HEK293 (cell line): Measurements from ENCODE around the gene YAE1.
A peak's percentile ranks its signal among the peaks of the same experiment; 100 is the strongest.

ENCODE experiments used
- GFI1B ChIP-seq: fragments of 450-650 bp; formaldehyde crosslinking; IDR thresholded peaks from 2 replicates; pipeline ENCODE4 v1.5.1; 2016; ENCODE audit warnings: missing biosample characterization, missing genetic modification characterization
- GLIS1 ChIP-seq: fragments of 450-650 bp; formaldehyde crosslinking; IDR thresholded peaks from 2 replicates; pipeline ENCODE4 v1.5.1; 2016; ENCODE audit warnings: missing biosample characterization, missing genetic modification characterization
- GLIS2 ChIP-seq: fragments of 450-650 bp; formaldehyde crosslinking; IDR thresholded peaks from 2 replicates; pipeline ENCODE4 v1.5.1; 2016; ENCODE audit warnings: missing biosample characterization, missing genetic modification characterization
- KLF17 ChIP-seq: fragments of 450-650 bp; formaldehyde crosslinking; IDR thresholded peaks from 2 replicates; pipeline ENCODE4 v1.5.1; 2016; ENCODE audit warnings: missing biosample characterization, missing genetic modification characterization
- KLF8 ChIP-seq: fragments of 450-650 bp; formaldehyde crosslinking; IDR thresholded peaks from 2 replicates; pipeline ENCODE4 v1.5.1; 2016; ENCODE audit warnings: missing biosample characterization, missing genetic modification characterization
- PRDM10 ChIP-seq: fragments of 450-650 bp; formaldehyde crosslinking; IDR thresholded peaks from 2 replicates; pipeline ENCODE4 v1.5.1; 2016; ENCODE audit warnings: missing biosample characterization, missing genetic modification characterization
- TCF7L2 ChIP-seq: IDR thresholded peaks from 2 replicates; pipeline ENCODE4 v1.6.1; 2011; ENCODE audit warnings: low read depth, mild to moderate bottlenecking, inconsistent platforms, low read length, moderate library complexity, borderline replicate concordance
- ZBTB44 ChIP-seq: fragments of 450-650 bp; IDR thresholded peaks from 2 replicates; pipeline ENCODE4 v1.5.1; 2018; ENCODE audit warnings: missing biosample characterization, mild to moderate bottlenecking, missing genetic modification characterization
- ZNF239 ChIP-seq: fragments of 450-650 bp; formaldehyde crosslinking; IDR thresholded peaks from 2 replicates; pipeline ENCODE4 v1.5.1; 2016; ENCODE audit warnings: missing biosample characterization, missing genetic modification characterization
- ZNF433 ChIP-seq: fragments of 450-650 bp; formaldehyde crosslinking; IDR thresholded peaks from 2 replicates; pipeline ENCODE4 v1.5.1; 2016; ENCODE audit warnings: missing biosample characterization, missing genetic modification characterization, low read depth
- ZNF48 ChIP-seq: fragments of 450-650 bp; formaldehyde crosslinking; IDR thresholded peaks from 2 replicates; pipeline ENCODE4 v1.5.1; 2016; ENCODE audit warnings: missing biosample characterization, missing genetic modification characterization
- ZNF600 ChIP-seq: fragments of 450-650 bp; formaldehyde crosslinking; IDR thresholded peaks from 2 replicates; pipeline ENCODE4 v1.5.1; 2016; ENCODE audit warnings: missing biosample characterization, missing genetic modification characterization
- ZNF692 ChIP-seq: fragments of 450-650 bp; formaldehyde crosslinking; IDR thresholded peaks from 2 replicates; pipeline ENCODE4 v1.5.1; 2016; ENCODE audit warnings: missing biosample characterization, missing genetic modification characterization
- ZNF707 ChIP-seq: fragments of 450-650 bp; formaldehyde crosslinking; IDR thresholded peaks from 2 replicates; pipeline ENCODE4 v1.5.1; 2016; ENCODE audit warnings: missing biosample characterization, missing genetic modification characterization
- ZNF777 ChIP-seq: fragments of 450-650 bp; formaldehyde crosslinking; IDR thresholded peaks from 2 replicates; pipeline ENCODE4 v1.5.1; 2017; ENCODE audit warnings: missing biosample characterization, missing genetic modification characterization, borderline replicate concordance
- ZNF791 ChIP-seq: fragments of 450-650 bp; formaldehyde crosslinking; IDR thresholded peaks from 2 replicates; pipeline ENCODE4 v1.5.1; 2016; ENCODE audit warnings: missing biosample characterization, missing genetic modification characterization
- ZSCAN23 ChIP-seq: fragments of 450-650 bp; formaldehyde crosslinking; IDR thresholded peaks from 2 replicates; pipeline ENCODE4 v1.5.1; 2016; ENCODE audit warnings: missing biosample characterization, missing genetic modification characterization
- TF ChIP-seq, protein P1 (sequence below): fragments of 450-650 bp; formaldehyde crosslinking; IDR thresholded peaks from 2 replicates; pipeline ENCODE4 v1.5.1; 2016; ENCODE audit warnings: missing biosample characterization, missing genetic modification characterization
- TF ChIP-seq, protein P2 (sequence below): fragments of 450-650 bp; formaldehyde crosslinking; IDR thresholded peaks from 2 replicates; pipeline ENCODE4 v1.5.1; 2016; ENCODE audit warnings: missing biosample characterization, missing genetic modification characterization
- TF ChIP-seq, protein P3 (sequence below): fragments of 450-650 bp; formaldehyde crosslinking; conservative IDR thresholded peaks from 2 replicates; pipeline ENCODE4 v1.5.1; 2016; ENCODE audit warnings: low read depth, missing biosample characterization, missing genetic modification characterization
- TF ChIP-seq, protein P4 (sequence below): fragments of 450-650 bp; formaldehyde crosslinking; IDR thresholded peaks from 2 replicates; pipeline ENCODE4 v1.5.1; 2016; ENCODE audit warnings: missing biosample characterization, missing genetic modification characterization, borderline replicate concordance

The YAE1 gene

DNA sequence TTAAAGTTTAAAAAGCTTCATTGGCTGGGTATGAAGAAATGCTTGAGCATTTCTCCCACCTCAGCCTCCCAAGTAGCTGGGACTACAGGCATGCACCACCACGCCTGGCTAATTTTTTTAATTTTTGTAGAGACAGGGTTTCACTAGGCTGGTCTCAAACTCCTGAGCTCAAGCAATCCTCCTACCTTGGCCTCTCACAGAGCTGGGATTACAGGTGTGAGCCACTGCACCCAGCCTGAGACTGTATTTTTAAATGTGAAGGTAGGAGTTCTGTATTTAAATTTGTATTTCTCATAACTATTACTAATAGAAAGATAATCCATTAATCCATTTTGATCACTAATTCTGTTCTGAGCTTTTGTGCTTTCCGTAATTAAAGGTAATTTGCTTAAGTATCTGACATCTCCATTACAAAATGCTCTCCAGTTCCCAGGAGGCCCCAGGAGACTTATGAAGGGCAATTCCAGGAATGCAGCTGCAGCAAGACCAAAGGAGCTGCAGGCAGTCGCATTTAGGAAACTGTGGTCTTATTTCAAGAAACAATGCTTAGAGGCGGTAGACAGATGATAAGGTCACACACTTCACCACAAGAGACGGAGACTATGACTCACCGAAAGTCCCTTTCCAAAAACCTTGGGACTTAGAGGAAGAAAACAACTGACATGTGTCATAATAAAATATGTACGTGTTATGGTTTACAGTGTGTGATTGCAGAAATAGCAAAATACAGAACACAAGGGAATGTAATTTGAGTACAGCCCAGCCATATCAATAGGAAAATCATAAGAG lies 23.3 kb downstream of the YAE1 start (continued):
- TF ChIP-seq, protein P1, sequence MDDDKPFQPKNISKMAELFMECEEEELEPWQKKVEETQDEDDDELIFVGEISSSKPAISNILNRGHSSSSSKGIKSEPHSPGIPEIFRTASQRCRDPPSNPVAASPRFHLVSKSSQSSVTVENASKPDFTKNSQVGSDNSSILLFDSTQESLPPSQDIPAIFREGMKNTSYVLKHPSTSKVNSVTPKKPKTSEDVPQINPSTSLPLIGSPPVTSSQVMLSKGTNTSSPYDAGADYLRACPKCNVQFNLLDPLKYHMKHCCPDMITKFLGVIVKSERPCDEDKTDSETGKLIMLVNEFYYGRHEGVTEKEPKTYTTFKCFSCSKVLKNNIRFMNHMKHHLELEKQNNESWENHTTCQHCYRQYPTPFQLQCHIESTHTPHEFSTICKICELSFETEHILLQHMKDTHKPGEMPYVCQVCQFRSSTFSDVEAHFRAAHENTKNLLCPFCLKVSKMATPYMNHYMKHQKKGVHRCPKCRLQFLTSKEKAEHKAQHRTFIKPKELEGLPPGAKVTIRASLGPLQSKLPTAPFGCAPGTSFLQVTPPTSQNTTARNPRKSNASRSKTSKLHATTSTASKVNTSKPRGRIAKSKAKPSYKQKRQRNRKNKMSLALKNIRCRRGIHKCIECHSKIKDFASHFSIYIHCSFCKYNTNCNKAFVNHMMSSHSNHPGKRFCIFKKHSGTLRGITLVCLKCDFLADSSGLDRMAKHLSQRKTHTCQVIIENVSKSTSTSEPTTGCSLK (tag by site-specific recombination): no peak
- no peak for TF ChIP-seq ZNF777 (tag by site-specific recombination)
- TF ChIP-seq PRDM10 (tag by site-specific recombination): 0 out of 2 replicates have a peak, but pooled peaks have one; percentile 15
- TF ChIP-seq ZNF433 (tag by site-specific recombination): no peak
- 0 out of 2 replicates have a peak, but pooled peaks have one; percentile 27 for TF ChIP-seq ZNF692 (tag by site-specific recombination)
- no peak for TF ChIP-seq ZNF48
- peak; percentile 75 for TF ChIP-seq GLIS1
- TF ChIP-seq, protein P2, sequence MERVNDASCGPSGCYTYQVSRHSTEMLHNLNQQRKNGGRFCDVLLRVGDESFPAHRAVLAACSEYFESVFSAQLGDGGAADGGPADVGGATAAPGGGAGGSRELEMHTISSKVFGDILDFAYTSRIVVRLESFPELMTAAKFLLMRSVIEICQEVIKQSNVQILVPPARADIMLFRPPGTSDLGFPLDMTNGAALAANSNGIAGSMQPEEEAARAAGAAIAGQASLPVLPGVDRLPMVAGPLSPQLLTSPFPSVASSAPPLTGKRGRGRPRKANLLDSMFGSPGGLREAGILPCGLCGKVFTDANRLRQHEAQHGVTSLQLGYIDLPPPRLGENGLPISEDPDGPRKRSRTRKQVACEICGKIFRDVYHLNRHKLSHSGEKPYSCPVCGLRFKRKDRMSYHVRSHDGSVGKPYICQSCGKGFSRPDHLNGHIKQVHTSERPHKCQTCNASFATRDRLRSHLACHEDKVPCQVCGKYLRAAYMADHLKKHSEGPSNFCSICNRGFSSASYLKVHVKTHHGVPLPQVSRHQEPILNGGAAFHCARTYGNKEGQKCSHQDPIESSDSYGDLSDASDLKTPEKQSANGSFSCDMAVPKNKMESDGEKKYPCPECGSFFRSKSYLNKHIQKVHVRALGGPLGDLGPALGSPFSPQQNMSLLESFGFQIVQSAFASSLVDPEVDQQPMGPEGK (tag by site-specific recombination): no peak
- TF ChIP-seq ZSCAN23 (tag by site-specific recombination): no peak
- TF ChIP-seq GLIS2 (tag by site-specific recombination): no peak
- TF ChIP-seq ZNF791 (tag by site-specific recombination): no peak
- TF ChIP-seq, protein P3, sequence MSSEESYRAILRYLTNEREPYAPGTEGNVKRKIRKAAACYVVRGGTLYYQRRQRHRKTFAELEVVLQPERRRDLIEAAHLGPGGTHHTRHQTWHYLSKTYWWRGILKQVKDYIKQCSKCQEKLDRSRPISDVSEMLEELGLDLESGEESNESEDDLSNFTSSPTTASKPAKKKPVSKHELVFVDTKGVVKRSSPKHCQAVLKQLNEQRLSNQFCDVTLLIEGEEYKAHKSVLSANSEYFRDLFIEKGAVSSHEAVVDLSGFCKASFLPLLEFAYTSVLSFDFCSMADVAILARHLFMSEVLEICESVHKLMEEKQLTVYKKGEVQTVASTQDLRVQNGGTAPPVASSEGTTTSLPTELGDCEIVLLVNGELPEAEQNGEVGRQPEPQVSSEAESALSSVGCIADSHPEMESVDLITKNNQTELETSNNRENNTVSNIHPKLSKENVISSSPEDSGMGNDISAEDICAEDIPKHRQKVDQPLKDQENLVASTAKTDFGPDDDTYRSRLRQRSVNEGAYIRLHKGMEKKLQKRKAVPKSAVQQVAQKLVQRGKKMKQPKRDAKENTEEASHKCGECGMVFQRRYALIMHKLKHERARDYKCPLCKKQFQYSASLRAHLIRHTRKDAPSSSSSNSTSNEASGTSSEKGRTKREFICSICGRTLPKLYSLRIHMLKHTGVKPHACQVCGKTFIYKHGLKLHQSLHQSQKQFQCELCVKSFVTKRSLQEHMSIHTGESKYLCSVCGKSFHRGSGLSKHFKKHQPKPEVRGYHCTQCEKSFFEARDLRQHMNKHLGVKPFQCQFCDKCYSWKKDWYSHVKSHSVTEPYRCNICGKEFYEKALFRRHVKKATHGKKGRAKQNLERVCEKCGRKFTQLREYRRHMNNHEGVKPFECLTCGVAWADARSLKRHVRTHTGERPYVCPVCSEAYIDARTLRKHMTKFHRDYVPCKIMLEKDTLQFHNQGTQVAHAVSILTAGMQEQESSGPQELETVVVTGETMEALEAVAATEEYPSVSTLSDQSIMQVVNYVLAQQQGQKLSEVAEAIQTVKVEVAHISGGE (tag by site-specific recombination): no peak
- TF ChIP-seq, protein P4, sequence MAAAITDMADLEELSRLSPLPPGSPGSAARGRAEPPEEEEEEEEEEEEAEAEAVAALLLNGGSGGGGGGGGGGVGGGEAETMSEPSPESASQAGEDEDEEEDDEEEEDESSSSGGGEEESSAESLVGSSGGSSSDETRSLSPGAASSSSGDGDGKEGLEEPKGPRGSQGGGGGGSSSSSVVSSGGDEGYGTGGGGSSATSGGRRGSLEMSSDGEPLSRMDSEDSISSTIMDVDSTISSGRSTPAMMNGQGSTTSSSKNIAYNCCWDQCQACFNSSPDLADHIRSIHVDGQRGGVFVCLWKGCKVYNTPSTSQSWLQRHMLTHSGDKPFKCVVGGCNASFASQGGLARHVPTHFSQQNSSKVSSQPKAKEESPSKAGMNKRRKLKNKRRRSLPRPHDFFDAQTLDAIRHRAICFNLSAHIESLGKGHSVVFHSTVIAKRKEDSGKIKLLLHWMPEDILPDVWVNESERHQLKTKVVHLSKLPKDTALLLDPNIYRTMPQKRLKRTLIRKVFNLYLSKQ: no peak
- TF ChIP-seq ZNF600: peak; percentile 38; the same call in 1 of the 2 replicates
- TF ChIP-seq ZBTB44: peak; percentile 99
- no peak for TF ChIP-seq KLF17 (tag by site-specific recombination)
- TF ChIP-seq ZNF239: no peak
- peak; percentile 53; the same call in 1 of the 2 replicates for TF ChIP-seq TCF7L2
- TF ChIP-seq KLF8: peak; percentile 37; the same call in 1 of the 2 replicates
- no peak for TF ChIP-seq GFI1B (tag by site-specific recombination)
- no peak for TF ChIP-seq ZNF707
